LNCAP (cell line): ENCODE measurements around the gene COL5A2.

Source experiments
- CTCF ChIP-seq: fragments of 450-650 bp; IDR thresholded peaks from 2 replicates; pipeline ENCODE4 v1.5.1; 2017; ENCODE audit warnings: mild to moderate bottlenecking

COL5A2 gene

GRCh38 chr2:189047171-189047888 lies 132.2 kb downstream of the COL5A2 start:
- TF ChIP-seq CTCF: no peak

GRCh38 chr2:189046320-189046719 lies 133.2 kb downstream of the COL5A2 start:
- TF ChIP-seq CTCF: no peak

GRCh38 chr2:189045836-189046235 lies 133.7 kb downstream of the COL5A2 start:
- TF ChIP-seq CTCF: no peak

GRCh38 chr2:189037518-189037917 lies 142.0 kb downstream of the COL5A2 start:
- TF ChIP-seq CTCF: no peak

GRCh38 chr2:189024901-189025618 lies 154.5 kb downstream of the COL5A2 start:
- TF ChIP-seq CTCF: peak; percentile 35; the same call in 1 of the 2 replicates

GRCh38 chr2:189022492-189022891 lies 157.1 kb downstream of the COL5A2 start:
- TF ChIP-seq CTCF: no peak

- TF ChIP-seq CTCF: no peak
Observed at GRCh38 chr2:189022053-189022481, 157.5 kb downstream of the COL5A2 start.
